ELR (cell line): ENCODE data around the gene IL17RB.

ENCODE experiments used
- DNase-seq: peaks from one replicate; pipeline ENCODE4 v3.0.0-alpha.2; 2015; ENCODE audit warnings: low read depth

Gene IL17RB

DNA sequence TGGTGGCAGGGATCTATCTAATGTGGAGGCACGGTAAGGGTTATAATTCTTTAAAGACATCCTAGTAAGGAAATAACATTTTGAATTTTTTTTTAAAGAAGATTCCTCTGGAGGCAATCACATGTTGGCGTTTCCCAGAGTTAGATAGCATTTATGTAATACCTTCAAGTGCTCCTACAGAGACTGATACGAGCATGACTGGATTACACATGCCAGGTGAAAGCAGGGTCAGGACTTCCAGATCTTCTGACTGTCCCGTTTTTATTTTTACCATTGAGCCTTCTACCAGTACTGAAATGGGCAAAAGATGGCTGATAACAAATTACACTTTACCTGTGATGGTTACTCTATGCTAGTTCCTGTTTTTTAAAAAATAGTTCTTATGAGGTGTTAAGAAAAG, 13.8 kb downstream of the IL17RB start:
- no peak for DNase-seq

GRCh38 chr3:53862241-53862640, 15.9 kb downstream of the IL17RB start:
- no peak for DNase-seq

- DNase-seq = no peak
Observed at GRCh38 chr3:53863145-53863544, 16.8 kb downstream of the IL17RB start.

GRCh38 chr3:53865732-53866499, 19.5 kb downstream of the IL17RB start:
- DNase-seq = no peak

GRCh38 chr3:53880396-53881345, 34.3 kb downstream of the IL17RB start:
- peak; percentile 26 for DNase-seq

DNA sequence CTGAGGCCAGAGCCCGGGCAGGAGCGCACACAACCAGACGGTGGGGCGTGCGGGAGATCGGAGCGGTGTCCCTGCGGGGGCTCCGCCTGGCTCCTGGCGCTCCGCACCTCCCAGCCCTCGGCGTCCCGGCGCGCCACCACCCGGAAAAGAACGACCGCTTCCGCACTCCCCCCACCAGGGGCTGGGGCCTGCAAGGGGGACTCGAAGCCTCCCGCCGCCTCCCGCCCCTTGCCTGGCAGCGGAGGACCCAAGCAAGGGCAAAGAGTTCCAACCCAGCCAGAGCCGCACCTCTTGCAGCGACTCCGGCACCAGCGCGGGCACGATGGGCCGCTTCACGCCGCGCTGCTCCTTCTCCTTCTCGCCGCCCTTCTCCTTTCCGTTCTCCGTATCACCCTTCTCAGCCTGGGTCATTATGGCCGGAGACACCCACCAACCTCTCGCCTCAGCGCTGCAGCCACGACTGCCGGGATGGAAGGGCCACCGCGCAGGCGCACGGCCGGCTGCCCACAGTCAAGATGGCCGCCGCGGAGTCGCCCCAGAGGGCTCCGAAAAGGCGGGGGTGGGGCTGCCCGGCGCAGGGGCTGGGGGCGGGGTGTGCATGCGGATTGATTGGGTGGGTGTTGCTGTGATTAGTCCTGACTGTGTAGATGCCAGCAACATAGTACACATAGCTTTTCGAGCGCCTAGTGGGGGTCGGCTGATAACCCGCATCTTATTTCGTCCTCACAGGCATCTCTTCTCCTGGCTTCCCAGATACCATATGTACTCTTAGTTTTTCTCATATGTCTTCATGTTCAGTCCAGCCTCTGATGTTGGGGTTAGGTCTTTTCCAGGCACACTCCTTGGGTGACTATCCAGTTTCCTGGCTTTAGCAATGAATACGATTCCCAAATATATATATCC, 35.6 kb downstream of the IL17RB start, which contains the start of gene ACTR8:
TSS of gene ACTR8 (minus strand) at position 462 of the 903 bp plus-strand sequence. CDS start at position 411, 51 bp downstream.
- DNase-seq = peak; percentile 81

GRCh38 chr3:53883008-53883407, 36.6 kb downstream of the IL17RB start:
- DNase-seq = no peak

GRCh38 chr3:53884623-53885022, 38.3 kb downstream of the IL17RB start:
- no peak for DNase-seq

DNA sequence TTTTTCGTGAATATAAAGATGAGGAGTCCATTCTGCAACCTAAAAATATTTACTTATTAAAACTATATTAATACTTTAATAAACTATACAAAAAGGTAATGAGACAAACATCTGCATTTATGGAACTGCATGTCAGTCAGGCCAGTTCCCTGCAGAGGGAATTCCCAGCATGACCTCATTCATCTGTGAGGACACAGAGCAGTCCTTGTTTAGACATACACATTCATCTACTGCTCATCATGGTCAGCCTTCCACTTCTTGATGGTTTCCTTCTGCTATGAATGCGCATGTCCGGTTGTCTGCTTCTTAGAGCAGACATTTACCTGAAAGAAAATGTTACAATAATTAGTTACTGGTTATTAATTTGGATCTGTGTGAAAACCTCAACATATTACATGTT, 38.9 kb downstream of the IL17RB start:
- peak; percentile 39 for DNase-seq

GRCh38 chr3:53887446-53887845, 41.1 kb downstream of the IL17RB start:
- no peak for DNase-seq

GRCh38 chr3:53888232-53888631, 41.9 kb downstream of the IL17RB start:
- no peak for DNase-seq

GRCh38 chr3:53890726-53891475, 44.5 kb downstream of the IL17RB start:
- peak; percentile 50 for DNase-seq

DNA sequence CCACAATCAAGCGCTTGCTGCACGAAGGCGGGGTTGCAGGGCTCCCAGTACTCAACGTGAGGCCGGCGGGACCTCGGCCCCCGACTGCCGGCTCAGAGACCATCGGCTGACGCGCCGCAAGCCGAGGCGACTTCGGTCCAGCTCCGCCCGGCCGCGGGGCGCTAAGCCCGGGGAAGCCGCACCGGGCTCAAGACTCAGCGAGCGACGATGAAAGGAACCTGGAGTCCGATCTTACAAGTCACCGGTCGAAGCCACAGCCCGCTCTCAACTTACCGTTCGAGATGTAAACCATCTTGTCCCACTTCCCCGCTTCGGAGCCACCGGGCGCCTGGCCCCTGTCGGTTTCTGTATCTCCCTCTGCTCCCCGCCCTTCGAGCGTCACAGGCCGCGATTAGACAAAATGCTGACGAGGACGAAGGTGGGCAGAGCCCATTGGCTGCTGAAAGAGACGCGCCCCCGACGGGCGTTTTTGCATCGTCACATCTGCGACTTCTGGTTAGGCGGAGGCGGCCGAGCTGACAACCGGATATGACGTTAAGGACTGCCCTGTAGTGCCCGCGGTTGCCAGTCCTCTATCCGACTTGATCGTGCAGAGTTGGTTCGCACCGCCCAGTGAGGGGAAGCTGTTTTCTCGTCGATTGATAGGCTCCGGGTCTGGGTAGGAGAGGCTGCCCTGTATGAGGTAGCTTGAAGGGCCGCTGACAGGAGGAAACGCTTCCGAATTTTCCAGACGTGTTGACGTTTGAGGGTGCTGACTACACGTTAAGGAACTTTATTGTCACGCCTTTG, 45.3 kb downstream of the IL17RB start, which contains the start of gene SELENOK:
TSS of gene SELENOK (minus strand) at position 363 of the 789 bp plus-strand sequence.
- peak; percentile 99 for DNase-seq

GRCh38 chr3:53892286-53892637, 45.9 kb downstream of the IL17RB start:
- DNase-seq = peak; percentile 18

DNA sequence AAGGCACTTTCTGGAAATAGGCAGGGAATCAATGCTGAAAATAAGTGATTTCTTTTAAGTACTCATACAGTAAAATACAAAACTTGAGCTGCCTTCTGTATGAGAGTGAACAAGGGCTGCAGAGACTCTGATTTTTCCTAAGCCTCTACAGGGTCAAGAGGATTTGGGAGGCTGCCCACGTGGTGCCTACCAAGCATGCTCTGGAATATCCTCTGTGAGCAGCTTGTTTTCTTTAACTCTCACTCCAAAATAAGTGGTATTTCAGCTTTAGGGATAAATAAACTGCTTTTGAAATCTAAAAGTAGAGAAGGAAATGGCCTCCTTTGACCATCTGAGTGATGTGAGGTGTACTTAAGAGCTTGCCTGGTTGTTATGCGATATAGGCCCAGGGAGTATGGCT, 53.4 kb downstream of the IL17RB start:
- DNase-seq = no peak

DNA sequence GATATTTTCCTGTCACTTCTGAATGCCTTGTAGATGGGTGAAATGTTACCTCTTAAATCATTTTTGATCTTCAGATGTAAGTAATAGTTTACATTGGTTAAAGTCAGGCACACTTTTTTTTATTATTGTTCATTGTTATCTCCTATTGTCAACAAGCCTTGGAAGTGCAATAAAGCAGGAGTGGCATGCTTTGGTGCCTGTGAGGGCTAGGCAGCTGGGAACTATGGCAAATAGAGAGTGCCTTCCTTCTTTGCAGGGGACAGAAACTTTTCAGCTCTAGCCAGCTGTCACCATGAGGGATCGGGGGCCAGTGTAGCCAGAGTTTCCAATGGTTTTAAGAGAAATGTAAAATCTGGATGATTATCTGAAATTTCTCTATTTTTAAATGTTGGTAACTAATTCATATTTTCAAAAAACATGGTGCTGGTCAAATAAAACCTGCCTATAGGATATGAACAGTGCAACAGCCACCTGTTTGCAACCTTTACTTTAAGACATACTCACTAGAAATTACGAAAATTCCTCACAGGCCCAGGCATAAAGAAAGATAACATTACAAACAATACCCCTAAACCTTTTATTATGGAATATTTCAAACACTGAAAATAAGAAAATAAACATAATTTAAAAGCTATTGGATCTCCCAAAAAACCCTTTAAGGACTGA, 54.4 kb downstream of the IL17RB start:
- no peak for DNase-seq

DNA sequence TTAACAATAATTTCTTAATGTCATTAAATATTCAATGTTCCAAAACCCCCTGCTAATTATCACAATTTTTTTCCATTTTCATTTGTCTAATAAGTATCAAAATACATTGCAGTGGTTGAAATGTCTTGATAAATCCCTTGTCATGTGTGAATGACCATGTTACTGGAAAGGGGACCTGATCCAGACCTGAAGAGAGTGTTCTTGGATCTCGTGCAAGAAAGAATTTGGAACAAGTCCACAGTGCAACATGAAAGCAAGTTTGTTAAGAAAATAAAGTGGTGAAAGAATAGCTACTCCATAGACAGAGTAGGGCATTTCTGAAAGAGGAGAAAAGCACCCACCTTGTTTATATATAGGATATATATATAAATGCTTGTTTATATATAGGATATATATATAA, 55.7 kb downstream of the IL17RB start:
- DNase-seq = no peak

DNA sequence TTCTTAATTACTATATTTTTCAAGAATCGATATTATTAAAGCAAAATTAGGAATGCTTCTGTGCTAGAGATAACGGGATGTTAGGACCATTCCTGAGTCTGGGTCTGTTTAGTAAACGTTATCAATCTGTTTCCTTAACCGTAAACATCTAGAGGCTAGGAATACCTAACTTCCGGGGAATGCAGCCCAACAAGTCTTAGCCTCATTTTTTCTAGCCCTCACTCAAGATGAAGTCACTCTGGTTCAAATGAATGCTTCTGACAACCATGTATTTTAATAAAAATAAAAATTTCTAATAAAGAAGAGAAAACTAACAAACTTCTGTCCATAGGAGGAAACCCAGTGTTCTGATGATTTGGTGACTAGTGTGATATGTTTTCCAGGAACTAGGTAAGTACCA, 56.3 kb downstream of the IL17RB start:
- DNase-seq = no peak

- no peak for DNase-seq
Observed at GRCh38 chr3:53913401-53913800, 67.0 kb downstream of the IL17RB start.
